ENCODE results near the gene RNF168. TPM values are rescaled to one million over a fixed set of nuclear protein-coding genes. Genes with fewer than 3 reads are reported as not detected.
"Not testable (repeated sequence)": the region's sequence is repeated elsewhere in the genome, so short reads cannot be mapped to it uniquely, and the experiment has no call there.

RNF168 gene
- polyA plus RNA-seq, 3 donors = 4.4 to 6.9 (median 6.7) TPM

DNA sequence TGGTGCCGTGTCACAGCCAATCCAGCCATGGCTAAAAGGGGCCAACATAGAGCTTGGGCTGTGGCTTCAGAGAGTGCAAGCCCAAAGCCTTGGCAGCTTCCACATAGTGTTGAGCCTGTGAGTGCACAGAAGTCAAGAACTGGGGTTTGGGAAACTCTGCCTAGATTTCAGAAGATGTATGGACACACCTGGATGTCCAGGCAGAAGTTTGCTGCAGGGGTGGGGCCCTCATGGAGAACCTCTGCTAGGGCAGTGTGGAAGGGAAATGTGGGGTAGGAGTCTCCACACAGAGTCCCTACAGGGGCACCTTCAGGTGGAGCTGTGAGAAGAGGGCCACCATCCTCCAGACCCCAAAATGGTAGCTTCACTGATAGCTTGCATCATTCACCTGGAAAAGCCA, 45.7 kb upstream of the RNF168 start:
- H3K36me3 ChIP-seq (replicated peaks in 1 of 2; ENCODE audit: control insufficient read depth in 1 of 2, insufficient read depth in 2 of 2, low read length in 2 of 2); H3K4me2 ChIP-seq (replicated peaks; ENCODE audit: extremely low read depth, low read length, poor library complexity, severe bottlenecking); H2AFZ ChIP-seq (ENCODE audit: insufficient read depth, low read depth, low read length, poor library complexity, severe bottlenecking); H3K27me3 Mint-ChIP-seq (ENCODE audit: low read depth in 3 of 3); H3K79me2 ChIP-seq (ENCODE audit: insufficient read depth, low read length); H3K4me3 ChIP-seq (replicated peaks in 1 of 3; ENCODE audit: low read depth in 2 of 3, low read length in 3 of 3); H3K36me3 Mint-ChIP-seq; DNase-seq; H3K27ac Mint-ChIP-seq; H3K4me1 ChIP-seq (ENCODE audit: control insufficient read depth in 1 of 2, insufficient read depth in 2 of 2, low read length in 2 of 2); H3K27ac ChIP-seq (ENCODE audit: low read depth in 1 of 2, low read length in 2 of 2); intact Hi-C loops (cut with micrococcal nuclease); H3K4me3 Mint-ChIP-seq; H3K4me1 Mint-ChIP-seq; H4K20me1 ChIP-seq (ENCODE audit: insufficient read depth, low read length); H3K9ac ChIP-seq (ENCODE audit: insufficient read depth, low read length, poor library complexity, severe bottlenecking); H3K27me3 ChIP-seq (ENCODE audit: control insufficient read depth in 2 of 2, insufficient read depth in 2 of 2, low read length in 2 of 2): not testable (repeated sequence)
- H3K9me3 Mint-ChIP-seq = peaks cover 15 to 31% (median 26%) of the 10 kb centered on the region in 7 donors
- peaks cover 18 to 20% of the 10 kb centered on the region in 2 donors for H3K9me3 ChIP-seq (replicated peaks in 1 of 2; ENCODE audit: control insufficient read depth in 1 of 2, insufficient read depth in 1 of 2, low read length in 2 of 2)
- 100% methylated on average over 1 of the region's 1 CpG for WGBS (ENCODE audit: insufficient coverage)

DNA sequence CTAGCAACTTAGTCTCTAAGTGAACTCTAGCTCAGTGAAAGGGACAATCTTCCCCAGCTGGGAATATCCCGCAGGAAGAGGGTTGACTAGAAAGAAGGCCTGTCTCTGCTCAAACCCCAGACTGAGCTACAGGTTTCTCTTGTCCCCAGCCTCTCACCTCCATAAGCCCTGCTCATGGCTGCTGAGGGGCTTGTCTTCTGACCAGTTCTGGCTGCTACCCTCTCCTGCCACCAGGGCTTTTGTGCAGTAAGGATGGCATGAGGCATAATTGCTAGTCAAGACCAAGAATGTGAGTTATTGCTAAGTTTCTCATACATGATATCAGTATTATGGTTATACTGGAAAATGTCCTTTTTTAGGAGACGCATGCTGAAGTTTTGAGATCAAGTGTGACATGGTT, 43.5 kb upstream of the RNF168 start:
- TF ChIP-seq, protein P1, sequence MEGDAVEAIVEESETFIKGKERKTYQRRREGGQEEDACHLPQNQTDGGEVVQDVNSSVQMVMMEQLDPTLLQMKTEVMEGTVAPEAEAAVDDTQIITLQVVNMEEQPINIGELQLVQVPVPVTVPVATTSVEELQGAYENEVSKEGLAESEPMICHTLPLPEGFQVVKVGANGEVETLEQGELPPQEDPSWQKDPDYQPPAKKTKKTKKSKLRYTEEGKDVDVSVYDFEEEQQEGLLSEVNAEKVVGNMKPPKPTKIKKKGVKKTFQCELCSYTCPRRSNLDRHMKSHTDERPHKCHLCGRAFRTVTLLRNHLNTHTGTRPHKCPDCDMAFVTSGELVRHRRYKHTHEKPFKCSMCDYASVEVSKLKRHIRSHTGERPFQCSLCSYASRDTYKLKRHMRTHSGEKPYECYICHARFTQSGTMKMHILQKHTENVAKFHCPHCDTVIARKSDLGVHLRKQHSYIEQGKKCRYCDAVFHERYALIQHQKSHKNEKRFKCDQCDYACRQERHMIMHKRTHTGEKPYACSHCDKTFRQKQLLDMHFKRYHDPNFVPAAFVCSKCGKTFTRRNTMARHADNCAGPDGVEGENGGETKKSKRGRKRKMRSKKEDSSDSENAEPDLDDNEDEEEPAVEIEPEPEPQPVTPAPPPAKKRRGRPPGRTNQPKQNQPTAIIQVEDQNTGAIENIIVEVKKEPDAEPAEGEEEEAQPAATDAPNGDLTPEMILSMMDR (IDR thresholded peaks at IDR 0.05) = no peak
- no peaks in the 10 kb centered on the region for H3K36me3 ChIP-seq (replicated peaks in 1 of 2; ENCODE audit: control insufficient read depth in 1 of 2, insufficient read depth in 2 of 2, low read length in 2 of 2)

More for the DNA sequence above, 43.5 kb upstream of the RNF168 start:
- no peak overlapping the region for H3K9ac ChIP-seq (ENCODE audit: insufficient read depth, low read length, poor library complexity, severe bottlenecking)
- no peak for DNase-seq
- Mint-ChIP-seq H3K9me3 (peaks cover 15 to 31% (median 27%) of the 10 kb centered on the region in 7 donors), H3K4me3 (no peak overlapping the region), H3K27ac (no peak overlapping the region), H3K36me3 (peaks cover 4 to 5% of the 10 kb centered on the region in 2 donors), H3K27me3 (ENCODE audit: low read depth in 3 of 3) (peaks cover 0 to 2% (median 0%) of the 10 kb centered on the region in 3 donors), H3K4me1 (no peaks in the 10 kb centered on the region)
- no peaks in the 10 kb centered on the region for H4K20me1 ChIP-seq (ENCODE audit: insufficient read depth, low read length)
- no CpG with 5 or more reads among the region's 2 CpGs for WGBS (ENCODE audit: insufficient coverage)
- no peak overlapping the region for H2AFZ ChIP-seq (ENCODE audit: insufficient read depth, low read depth, low read length, poor library complexity, severe bottlenecking)
- H3K4me1 ChIP-seq (ENCODE audit: control insufficient read depth in 1 of 2, insufficient read depth in 2 of 2, low read length in 2 of 2) = no peaks in the 10 kb centered on the region
- no peaks in the 10 kb centered on the region for H3K79me2 ChIP-seq (ENCODE audit: insufficient read depth, low read length)
- H3K4me3 ChIP-seq (replicated peaks in 1 of 3; ENCODE audit: low read depth in 2 of 3, low read length in 3 of 3) = no peak overlapping the region
- H3K27ac ChIP-seq (ENCODE audit: low read depth in 1 of 2, low read length in 2 of 2) = no peak overlapping the region
- peaks cover 18 to 20% of the 10 kb centered on the region in 2 donors for H3K9me3 ChIP-seq (replicated peaks in 1 of 2; ENCODE audit: control insufficient read depth in 1 of 2, insufficient read depth in 1 of 2, low read length in 2 of 2)
- H3K4me2 ChIP-seq (replicated peaks; ENCODE audit: extremely low read depth, low read length, poor library complexity, severe bottlenecking) = no peak overlapping the region
- intact Hi-C loops (cut with micrococcal nuclease) = no loop called here
- H3K27me3 ChIP-seq (ENCODE audit: control insufficient read depth in 2 of 2, insufficient read depth in 2 of 2, low read length in 2 of 2) = no peaks in the 10 kb centered on the region

All from CD14-positive monocyte (primary cell).